IPS-18c (cell line): ENCODE data around the gene SPAG16.

Source experiments
- H3K4me3 ChIP-seq: 2 replicates; pipeline ENCODE4 v1.7.0; 2013; ENCODE audit warnings: low read depth, mild to moderate bottlenecking, low read length, moderate library complexity; ENCODE audit not compliant: insufficient read depth
- H3K9me3 ChIP-seq: one replicate; pipeline ENCODE4 v1.6.1; 2013; ENCODE audit warnings: mild to moderate bottlenecking, low read length, moderate library complexity; ENCODE audit not compliant: control insufficient read depth, insufficient read depth

Gene SPAG16

GRCh38 chr2:213789940-213790339, 505.7 kb downstream of the SPAG16 start:
- H3K4me3 ChIP-seq = no peak overlapping the region
- H3K9me3 ChIP-seq = no peaks in the 10 kb centered on the region

- no peaks in the 10 kb centered on the region for H3K9me3 ChIP-seq
- H3K4me3 ChIP-seq = no peak overlapping the region
Observed at GRCh38 chr2:213792045-213792444, 507.8 kb downstream of the SPAG16 start.

GRCh38 chr2:213806125-213806726, 522.0 kb downstream of the SPAG16 start:
- Histone ChIP-seq H3K9me3 (no peaks in the 10 kb centered on the region), H3K4me3 (no peak overlapping the region)

- Histone ChIP-seq H3K4me3 (no peak overlapping the region), H3K9me3 (no peaks in the 10 kb centered on the region)
Observed at GRCh38 chr2:213816583-213816982, 532.3 kb downstream of the SPAG16 start.

GRCh38 chr2:213818436-213818835, 534.2 kb downstream of the SPAG16 start:
- Histone ChIP-seq H3K4me3 (no peak overlapping the region), H3K9me3 (no peaks in the 10 kb centered on the region)

GRCh38 chr2:213834331-213834730, 550.1 kb downstream of the SPAG16 start:
- no peak overlapping the region for H3K4me3 ChIP-seq

GRCh38 chr2:213834746-213835145, 550.5 kb downstream of the SPAG16 start:
- no peak overlapping the region for H3K4me3 ChIP-seq
- H3K9me3 ChIP-seq = peaks cover 2% of the 10 kb centered on the region

More at GRCh38 chr2:213834331-213834730, 550.1 kb downstream of the SPAG16 start:
- peaks cover 2% of the 10 kb centered on the region for H3K9me3 ChIP-seq

GRCh38 chr2:213846856-213847255, 562.6 kb downstream of the SPAG16 start:
- Histone ChIP-seq H3K9me3 (no peaks in the 10 kb centered on the region), H3K4me3 (no peak overlapping the region)

GRCh38 chr2:213847316-213847715, 563.1 kb downstream of the SPAG16 start:
- Histone ChIP-seq H3K9me3 (no peaks in the 10 kb centered on the region), H3K4me3 (no peak overlapping the region)

GRCh38 chr2:213848631-213849030, 564.4 kb downstream of the SPAG16 start:
- Histone ChIP-seq H3K4me3 (no peak overlapping the region), H3K9me3 (no peaks in the 10 kb centered on the region)

GRCh38 chr2:213861638-213862037, 577.4 kb downstream of the SPAG16 start:
- Histone ChIP-seq H3K4me3 (no peak overlapping the region), H3K9me3 (no peaks in the 10 kb centered on the region)

- Histone ChIP-seq H3K4me3 (no peak overlapping the region), H3K9me3 (no peaks in the 10 kb centered on the region)
Observed at GRCh38 chr2:213862407-213863076, 578.3 kb downstream of the SPAG16 start.

- Histone ChIP-seq H3K9me3 (no peaks in the 10 kb centered on the region), H3K4me3 (no peak overlapping the region)
Observed at GRCh38 chr2:213863541-213863940, 579.3 kb downstream of the SPAG16 start.

GRCh38 chr2:213868526-213868925, 584.3 kb downstream of the SPAG16 start:
- H3K9me3 ChIP-seq = no peaks in the 10 kb centered on the region
- no peak overlapping the region for H3K4me3 ChIP-seq

- Histone ChIP-seq H3K4me3 (no peak overlapping the region), H3K9me3 (no peaks in the 10 kb centered on the region)
Observed at GRCh38 chr2:213885485-213885884, 601.2 kb downstream of the SPAG16 start.

- no peaks in the 10 kb centered on the region for H3K9me3 ChIP-seq
- H3K4me3 ChIP-seq = no peak overlapping the region
Observed at GRCh38 chr2:213914510-213914909, 630.2 kb downstream of the SPAG16 start.

GRCh38 chr2:213920014-213920413, 635.8 kb downstream of the SPAG16 start:
- H3K9me3 ChIP-seq = no peaks in the 10 kb centered on the region
- H3K4me3 ChIP-seq = no peak overlapping the region

- Histone ChIP-seq H3K4me3 (no peak overlapping the region), H3K9me3 (no peaks in the 10 kb centered on the region)
Observed at GRCh38 chr2:213923543-213923942, 639.3 kb downstream of the SPAG16 start.

- H3K9me3 ChIP-seq = no peaks in the 10 kb centered on the region
- no peak overlapping the region for H3K4me3 ChIP-seq
Observed at GRCh38 chr2:213934560-213934959, 650.3 kb downstream of the SPAG16 start.
